AG08395 (cell line): ENCODE measurements around the gene PDE9A.

Experiments
- DNase-seq: peaks from one replicate; pipeline ENCODE4 v3.0.0; 2012; ENCODE audit warnings: mixed read lengths, low spot score

Gene PDE9A

DNA sequence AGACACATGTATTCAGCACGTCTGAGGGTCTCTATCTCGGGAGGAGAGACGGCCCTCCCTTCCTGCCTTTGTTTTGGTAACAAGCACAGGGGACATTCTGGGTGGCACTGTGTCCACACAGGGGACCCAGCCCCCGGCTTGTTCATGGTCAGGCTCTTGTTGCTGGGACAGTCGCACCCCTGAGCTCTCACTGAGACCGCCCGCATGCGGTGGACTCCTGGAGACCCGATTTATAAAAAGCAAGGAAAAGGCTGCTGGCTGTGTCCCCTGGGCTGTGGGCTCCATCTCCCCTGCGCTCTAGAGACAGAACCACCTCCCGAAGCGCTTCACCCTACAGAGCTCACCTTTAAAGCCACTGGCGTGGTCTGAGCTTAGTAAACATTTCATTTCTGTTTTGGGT is 122.5 kb downstream of the PDE9A start:
- DNase-seq: no peak

DNA sequence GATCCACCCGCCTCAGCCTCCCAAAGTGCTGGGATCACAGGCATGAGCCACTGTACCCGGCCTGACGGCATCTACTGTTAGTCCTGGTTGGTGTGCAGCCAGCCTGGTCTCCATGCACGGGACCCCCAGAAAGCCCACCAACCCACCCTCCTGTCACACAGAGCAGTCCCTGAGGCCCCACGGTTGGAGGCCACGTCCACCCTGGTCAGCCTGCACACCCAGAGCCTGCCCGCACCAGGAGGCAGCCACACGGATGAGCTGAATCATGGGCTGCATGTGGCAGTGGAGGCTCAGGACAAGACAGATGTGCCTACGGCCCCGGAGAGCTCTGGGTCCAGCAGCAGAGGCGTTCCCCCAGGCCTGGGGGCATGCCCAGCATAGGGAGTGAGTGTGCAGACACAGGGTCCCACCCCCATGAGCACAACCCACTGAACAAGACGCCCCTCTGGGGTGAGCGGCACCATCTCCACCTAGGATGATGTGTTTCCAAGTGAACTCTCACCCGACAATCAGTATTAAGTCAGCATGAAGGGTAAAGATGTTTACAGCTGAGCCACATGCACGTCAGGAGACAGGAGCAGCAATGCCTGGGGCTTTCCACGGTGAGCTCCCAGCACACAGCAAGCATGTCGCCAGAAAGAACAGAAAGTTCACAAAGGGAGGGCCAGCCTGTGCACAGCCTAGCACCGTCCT is 123.8 kb downstream of the PDE9A start:
- DNase-seq: no peak

DNA sequence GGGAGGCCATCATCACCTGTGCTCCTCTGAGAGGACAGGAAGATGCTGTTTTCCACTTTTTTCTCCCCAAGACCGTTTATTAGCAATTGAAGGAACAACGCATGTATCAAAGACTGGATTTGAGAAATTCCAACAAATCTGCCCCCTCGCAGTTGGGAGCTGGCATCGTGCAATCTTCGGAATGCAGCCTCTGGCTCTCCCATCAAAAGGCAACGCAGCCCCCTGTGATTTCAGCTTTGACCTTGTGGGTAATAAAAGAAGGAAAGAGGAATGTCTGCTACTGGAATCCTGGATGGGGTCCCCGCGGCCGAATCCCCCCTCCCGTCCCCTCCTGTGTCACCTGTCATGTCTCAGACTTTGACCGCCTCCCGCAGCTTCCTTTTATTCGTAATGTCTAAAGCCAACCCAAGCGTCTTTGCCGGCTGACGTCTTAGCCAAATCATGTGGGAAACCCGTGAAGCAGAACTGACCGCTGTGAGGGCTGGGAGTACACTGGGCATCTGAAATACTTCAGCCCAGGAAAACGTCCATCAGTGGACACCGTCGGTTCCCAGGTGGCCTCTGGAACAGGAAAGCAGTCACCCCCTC is 124.4 kb downstream of the PDE9A start:
- DNase-seq: no peak

DNA sequence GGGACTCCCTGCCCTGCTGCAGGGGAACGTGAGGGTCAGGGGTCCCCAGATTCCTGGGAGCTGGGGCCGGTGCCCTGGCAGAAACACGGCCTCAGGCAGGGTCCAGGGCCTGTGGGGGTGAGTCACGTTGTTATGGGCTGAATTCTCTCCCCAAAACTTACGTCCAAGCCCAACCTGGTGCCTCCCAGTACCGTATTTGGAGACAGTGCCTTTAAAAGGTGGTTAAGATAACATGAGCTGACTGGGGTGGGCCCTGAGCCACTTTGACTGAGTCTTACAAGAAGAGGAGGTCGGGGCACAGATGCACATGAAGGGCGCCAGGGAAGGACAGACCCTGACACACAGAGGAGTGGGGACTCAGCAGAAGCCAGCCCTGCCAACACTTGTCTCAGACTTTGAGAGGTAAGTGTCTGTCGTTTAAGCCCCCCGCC is 126.0 kb downstream of the PDE9A start:
- DNase-seq: no peak

DNA sequence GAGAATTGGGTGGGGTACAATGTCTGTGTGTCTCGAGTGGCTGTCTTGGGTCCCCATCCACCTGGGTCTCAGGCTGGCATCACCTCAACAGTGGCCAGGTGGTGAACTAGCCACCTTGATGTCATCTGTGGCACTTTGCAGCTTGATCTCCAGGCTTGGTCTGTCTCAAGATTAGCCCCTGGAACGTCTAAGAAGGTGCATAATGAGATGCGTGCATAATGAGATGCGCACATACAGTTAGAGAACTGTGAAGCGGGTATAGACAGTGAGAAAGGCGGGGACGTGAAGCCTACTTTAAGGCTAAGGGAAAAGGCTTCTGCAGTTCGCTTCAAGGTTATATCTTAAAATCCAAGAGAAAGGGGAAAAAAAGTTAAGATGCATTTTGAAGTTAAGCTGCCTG is 127.2 kb downstream of the PDE9A start:
- no peak for DNase-seq

DNA sequence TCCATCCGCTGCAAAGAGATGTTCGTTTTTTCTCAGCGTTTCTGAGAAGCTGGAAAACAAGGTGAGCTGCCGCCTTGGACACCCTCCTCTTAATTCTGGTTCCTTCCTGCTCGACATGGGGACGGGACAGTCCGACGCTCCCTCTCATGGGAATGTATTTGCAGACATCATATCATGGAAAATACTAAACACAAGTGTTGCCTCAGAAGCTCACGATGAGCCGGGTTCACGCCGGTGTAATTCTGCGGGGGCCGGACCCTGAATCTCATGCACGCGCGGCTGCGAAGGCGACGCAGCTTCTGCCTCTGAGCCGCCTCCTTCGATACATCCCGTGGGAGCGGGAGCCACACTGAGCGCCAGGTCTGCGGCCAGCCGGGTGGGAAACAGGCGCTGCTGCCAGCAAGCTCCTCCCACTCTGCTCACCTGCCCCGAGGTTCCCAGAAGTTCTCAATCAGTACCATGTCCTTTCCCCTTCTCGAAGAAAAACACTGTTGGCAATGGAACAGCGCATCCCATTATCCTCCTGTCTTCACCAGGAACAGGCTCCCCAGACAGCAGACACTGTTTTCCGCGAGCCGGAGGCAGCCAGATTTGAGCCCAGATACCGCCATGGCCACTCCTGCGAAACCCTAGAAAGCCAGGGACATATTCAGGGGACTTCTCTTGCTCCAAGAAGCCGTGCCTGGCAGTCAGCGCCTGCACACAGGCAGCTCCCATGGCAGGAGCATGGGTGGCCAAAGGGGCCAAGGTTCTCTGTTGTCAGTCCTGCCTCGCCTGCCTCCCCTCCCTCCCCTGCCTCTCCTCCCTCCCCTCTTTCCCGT is 127.9 kb downstream of the PDE9A start:
- DNase-seq: no peak

DNA sequence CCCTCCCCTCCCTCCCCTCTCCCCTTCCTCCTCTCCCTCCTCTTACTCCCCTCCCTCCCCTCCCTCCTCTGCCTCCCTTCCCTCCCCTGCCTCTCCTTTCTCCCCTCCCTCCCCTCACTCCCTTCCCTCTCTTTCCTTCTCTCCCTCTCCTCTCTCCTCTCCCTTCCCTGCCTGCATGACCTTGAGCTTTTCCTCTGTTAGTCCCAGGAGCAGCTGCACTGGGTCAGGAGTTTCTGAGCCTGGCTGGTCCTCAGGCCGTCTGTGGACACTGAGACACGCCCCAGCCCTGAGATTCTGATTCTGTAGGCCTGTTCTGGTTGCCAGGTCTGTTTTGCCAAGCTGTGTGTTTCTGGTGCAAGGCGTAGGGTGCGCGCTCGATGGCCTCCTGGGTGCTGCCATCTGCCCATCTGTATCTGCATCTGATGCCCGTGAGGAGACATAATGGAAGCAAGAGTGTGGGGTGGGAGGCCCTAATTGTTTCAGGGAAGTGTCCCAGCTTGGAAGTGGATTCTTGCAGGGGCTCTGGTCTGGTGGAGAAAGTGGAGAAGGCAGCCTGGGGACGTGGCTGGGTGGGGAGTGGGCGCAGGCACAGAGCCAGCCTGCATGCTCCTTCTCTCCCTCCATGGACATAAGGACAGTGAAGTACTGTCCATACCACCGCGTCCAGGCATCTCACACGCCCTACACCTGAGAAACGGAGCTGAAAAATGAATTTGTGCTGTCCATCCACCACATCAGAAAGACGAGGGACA is 128.7 kb downstream of the PDE9A start:
- no peak for DNase-seq

DNA sequence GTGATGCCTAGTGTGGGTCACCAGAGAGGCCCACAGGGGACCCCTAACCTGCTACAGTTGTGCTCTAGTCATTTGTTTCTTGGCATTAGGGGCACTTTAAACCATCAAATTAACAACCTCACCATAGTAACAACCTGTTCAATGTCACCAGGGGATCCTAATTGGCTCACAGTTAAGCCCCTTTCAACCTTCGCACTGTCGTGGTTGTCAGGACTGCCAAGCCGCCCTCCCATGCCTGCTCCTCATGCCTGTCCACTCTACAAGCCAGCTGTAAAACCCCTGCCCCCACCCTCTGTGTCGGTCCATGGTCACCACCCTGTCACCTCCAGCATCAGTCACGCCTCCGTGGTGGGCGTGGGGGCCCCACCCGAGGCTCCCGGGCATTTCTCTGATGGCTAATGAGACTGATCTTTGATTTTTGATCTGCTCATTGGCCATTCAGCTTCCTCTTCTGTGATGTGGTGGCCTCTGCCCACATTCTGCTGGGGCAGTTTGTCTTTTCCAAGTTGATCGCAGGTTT is 129.4 kb downstream of the PDE9A start:
- DNase-seq: no peak

DNA sequence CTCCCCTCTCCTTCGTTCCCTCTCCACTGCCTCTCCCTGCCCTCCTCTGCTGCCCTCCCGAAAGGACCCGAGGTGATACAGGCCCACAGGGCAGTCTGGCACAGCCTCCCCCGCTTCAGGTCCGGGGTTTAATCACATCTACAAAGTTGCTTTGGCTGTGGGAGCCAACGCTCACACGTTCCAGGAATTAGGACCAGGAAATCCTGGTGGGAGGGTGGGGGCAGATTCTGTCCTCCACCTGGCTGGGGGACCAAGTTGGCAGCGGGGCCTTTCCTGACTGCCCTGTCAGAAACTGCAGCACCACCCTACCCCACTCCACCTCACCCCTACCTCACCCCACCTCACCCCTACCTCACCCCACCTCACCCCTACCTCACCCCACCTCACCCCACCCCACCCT is 130.9 kb downstream of the PDE9A start:
- no peak for DNase-seq

DNA sequence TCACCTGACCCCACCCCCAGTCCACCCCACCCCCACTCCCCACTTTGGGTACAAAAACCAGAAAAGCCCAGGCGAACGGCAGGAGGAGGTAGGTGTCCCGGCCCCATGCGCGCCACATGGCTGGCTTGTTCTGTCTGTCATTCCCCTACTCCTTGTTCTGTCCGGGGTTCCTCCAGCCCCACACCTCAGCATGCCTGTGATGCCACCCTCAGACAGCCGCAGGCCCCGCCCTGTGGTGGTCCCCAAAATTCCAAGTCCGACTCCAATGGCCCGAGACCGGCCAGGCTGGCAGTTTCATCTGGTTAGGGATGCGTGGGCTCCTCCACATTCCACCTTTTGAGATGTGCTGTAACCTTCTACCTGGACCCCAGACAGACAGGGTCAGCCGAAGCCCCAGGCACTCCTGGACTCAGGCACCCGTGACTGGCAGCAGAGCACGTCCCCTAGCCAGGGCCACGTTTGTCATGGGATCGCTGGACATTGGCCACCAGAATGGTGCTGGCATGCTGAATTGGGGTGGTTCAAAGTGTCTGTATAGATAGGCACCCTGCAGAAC is 131.6 kb downstream of the PDE9A start:
- DNase-seq: no peak

DNA sequence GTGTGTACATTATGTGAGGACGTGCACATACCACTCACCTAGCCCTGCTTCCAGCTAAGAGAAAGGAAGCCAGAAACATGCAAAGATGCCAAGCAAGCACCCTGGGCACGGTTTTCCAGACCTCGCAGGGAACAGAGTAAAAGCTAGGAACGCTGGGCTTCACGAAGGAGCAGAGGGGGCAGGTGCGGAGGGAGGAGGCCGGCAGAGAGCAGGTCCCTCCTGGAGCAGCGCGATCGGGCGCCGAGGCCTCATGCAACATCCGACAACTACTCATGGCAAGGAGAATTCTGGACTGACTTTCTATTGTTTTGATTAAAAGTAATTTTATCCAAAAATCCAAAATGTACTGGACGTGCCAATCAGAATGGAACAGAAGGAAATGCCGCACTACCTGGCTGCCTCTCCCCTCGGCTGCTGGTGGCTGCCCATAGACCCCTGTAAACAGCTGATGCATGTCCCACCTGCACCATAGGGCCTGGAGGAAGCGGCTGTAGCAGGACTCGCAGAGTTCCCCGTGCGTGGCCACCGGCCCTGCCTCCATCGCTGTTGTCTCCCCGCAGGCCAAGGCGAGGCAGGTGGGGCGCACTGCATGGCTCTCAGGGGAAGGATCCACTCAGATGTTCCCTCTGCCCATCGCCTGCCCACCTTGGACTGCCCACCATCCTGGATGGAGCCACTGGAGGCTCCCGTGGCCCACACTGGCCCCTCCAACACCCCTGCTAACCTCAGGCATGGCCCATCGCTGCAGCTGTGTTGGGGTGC is 132.4 kb downstream of the PDE9A start:
- DNase-seq: no peak

DNA sequence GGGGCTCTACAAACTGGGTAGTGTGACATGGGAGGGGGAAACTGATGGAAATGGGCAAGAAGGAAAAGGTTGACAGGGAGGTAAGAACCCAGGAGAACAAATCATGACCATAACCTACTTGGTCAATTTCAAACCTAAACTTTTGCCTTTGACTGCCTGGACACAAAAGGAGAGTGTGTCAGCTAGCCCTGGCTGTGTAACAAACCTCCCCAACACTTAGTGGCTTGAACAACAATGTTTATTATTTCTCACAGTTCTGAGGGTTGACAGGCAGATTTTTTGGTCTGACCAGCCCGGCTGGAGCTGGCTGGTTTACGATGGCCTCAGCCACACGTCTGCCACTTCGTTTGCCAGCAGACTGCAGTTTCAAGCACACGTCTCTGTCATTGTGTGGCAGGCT is 133.5 kb downstream of the PDE9A start:
- no peak for DNase-seq

DNA sequence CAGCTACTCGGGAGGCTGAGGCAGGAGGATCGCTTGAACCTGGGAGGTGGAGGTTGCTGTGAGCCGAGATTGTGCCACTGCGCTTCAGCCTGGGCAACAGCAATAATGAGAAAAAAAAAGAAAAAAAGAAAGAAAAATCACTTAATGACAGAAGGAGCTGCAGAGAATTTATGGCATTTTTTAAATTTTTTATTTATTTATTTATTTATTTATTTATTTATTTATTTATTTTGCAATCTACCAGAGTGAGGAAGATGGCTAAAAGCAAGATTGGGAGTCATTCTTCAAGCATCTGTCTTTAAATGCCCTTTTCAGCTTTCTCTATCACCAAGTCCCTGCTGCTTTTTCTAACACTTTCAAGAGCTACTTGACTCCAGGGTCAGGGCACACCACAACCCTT is 134.2 kb downstream of the PDE9A start:
- DNase-seq: no peak

DNA sequence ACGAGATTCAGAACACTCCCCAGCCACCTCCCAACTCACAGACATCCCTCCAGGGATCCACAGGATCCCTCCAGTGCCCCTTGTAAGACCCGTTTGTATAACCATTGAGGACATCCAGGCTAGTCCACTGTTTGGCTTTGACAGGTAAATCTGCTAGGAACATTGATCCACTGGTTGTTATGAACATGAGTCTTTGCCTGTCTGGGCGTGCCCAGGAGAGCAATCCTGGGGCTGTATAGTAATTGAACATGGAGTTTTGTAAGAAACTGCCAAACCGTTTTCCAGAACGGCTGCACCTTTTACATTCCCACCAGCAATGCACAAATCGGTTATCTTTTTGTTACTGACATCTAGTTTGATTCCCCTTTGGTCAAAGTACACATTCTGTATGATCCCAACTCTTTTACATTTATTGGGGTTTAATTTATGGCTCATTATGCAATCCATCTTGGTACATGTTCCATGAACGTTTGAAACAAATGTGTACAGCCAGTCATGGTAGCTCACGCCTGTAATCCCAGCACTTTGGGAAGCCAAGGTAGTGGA is 137.2 kb downstream of the PDE9A start:
- DNase-seq: no peak

DNA sequence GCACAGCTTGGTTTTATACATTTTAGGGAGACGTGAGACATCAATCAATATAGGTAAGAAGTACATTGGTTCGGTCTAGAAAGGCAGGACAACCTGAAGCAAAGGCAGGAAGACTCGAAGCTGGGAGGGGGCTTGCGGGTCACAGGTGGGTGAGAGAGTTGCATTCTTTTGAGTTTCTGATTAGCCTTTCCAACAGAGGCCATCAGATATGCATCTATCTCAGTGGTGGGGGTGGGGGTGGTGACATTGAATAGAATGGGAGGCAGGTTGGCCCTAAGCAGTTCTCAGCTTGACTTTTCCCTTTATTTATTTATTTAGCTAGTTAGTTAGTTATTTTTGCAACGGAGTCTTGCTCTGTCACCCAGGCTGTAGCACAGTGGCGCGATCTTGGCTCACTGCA is 140.4 kb downstream of the PDE9A start:
- no peak for DNase-seq

DNA sequence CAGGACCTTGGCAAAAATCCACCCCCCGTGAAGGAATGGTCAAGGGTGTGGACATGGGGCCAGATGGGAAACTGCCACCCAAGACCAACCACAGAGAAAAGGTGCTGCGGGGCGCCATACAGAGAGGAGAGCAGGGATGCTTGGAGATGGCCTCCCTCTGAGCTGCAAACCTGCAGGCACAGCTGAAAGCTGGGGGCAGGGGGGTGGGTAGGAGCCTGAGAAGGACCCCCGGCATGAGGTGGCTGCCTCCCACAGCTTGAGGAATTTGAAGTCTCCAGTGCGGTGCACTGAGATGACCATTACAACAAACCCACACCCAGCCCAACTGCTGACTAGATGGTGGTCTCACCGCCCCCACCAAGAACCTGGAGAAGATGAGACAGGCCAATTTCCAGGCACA is 141.1 kb downstream of the PDE9A start:
- DNase-seq: no peak

DNA sequence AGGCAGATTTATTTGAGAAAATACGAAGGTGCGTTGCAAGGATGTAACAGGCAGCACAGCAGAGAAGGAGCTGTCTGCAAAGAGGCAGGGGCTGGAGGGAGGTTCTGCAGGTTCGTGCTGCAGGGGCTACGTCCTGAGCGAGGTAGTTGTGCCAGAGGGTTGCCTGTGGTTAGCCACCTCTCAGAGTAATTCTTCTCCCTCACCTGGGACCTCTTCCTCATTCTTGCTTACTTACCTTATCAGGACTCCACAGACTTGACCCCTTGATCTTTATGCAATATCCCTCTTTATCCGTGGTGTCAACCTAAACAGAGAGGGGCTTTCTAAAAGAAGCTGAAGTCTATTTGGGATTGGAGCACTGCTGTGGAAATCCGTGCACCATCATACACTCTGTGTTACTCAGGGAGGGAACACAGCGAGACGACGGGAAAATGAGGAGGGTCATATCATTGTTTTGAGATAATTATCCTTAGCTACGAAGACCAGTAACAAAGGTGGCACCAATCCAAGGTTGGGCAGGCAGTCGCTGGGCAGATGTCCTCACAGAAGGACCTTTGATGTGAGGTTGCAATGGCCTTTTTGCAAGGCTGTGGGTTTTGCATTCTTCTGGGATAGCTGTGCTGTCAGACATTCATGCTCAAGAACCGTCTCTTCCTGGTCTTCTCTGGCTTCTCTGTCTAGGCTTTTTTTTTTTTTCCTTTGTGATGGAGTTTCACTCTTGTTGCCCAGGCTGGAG is 143.1 kb downstream of the PDE9A start:
- no peak for DNase-seq

DNA sequence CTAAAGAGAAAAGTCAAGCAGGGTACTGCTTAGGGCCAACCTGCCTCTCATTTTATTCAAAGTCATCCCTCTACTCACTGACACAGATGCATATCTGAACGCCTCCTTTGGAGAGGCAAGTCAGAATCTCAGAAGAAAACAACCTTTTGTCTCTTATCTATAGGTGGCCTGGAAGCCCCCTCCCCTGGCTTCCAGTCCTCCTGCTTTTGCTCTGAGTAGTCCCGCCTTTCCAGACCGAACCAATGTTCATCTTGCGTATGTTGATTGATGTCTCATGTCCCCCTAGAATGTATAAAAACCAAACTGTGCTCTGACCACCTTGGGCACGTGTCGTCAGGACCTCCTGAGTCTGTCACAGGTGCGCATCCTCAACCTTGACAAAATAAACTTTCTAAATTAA is 144.1 kb downstream of the PDE9A start:
- no peak for DNase-seq

DNA sequence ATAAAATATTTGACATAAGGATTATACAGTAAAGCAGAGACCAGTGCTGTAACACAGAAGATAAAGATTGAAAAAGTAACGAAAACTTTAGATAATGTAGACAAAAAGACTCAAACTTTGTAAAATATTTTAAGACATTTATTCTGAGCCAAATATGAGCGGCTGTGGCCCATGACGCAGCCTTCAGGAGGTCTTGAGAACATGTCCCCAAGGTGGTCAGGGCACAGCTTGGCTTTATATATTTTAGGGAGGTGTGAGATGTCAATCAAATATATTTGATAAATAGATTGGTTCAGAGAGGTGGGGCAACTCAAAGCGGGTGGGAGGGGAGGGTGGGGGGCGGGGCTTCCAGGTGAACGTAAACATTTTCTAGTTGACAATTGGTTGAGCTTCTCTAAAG is 144.7 kb downstream of the PDE9A start:
- DNase-seq: no peak

DNA sequence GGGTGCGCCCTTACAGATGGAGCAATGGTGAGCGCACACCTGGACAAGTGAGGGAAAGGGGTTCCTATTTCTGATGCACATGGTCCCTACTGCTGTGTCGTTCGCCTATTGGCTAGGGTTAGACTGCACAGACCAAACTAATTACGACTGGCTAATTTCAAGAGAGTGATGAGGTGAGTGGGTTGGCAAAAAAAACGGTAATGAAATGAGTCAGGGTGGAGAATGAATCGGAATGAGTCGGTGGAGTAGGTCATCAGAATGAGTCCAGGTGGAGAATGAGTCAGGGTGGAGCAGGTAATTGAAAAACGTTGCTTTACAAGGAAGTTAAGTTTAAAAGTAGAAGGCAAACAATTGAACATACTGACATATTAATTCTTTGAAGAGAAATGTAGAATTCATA is 146.1 kb downstream of the PDE9A start:
- no peak for DNase-seq
